OCI-LY3 (cell line): Measurements from ENCODE around the gene KRIT1.
"Not testable (repeated sequence)": the region's sequence is repeated elsewhere in the genome, so short reads cannot be mapped to it uniquely, and the experiment has no call there.

Experiments used
- H2AFZ ChIP-seq: fragments of 200-600, 300-600 bp; shearing (Covaris generic); 2 replicates; pipeline ENCODE4 v1.6.0; 2014; ENCODE audit warnings: antibody characterized with exemption, low read depth, low read length
- H3K27ac ChIP-seq: fragments of 200-600, 300-600 bp; sonication (generic); 2 replicates; pipeline ENCODE4 v1.5.1; 2014; ENCODE audit warnings: mild to moderate bottlenecking, low read length, moderate library complexity, mixed read lengths
- H3K27me3 ChIP-seq: fragments of 200-600, 300-600 bp; sonication (generic); 2 replicates; pipeline ENCODE4 v1.6.1; 2014; ENCODE audit warnings: low read depth, low read length, mixed read lengths
- H3K36me3 ChIP-seq: fragments of 200-600, 300-600 bp; sonication (generic); replicated peaks from 2 replicates; pipeline ENCODE3; 2014; ENCODE audit warnings: low read depth, low read length, mixed read lengths
- H3K4me1 ChIP-seq: fragments of 300-600, 200-600 bp; sonication (generic); 2 replicates; pipeline ENCODE4 v1.6.1; 2014; ENCODE audit warnings: low read length, mixed read lengths
- H3K4me2 ChIP-seq: fragments of 200-600, 300-600 bp; sonication (generic); 2 replicates; pipeline ENCODE4 v1.6.1; 2014; ENCODE audit warnings: low read length, mixed read lengths
- H3K4me3 ChIP-seq: fragments of 300-600, 200-600 bp; sonication (generic); 2 replicates; pipeline ENCODE4 v1.5.1; 2014; ENCODE audit warnings: antibody characterized with exemption, mild to moderate bottlenecking, low read length, moderate library complexity
- H3K79me2 ChIP-seq: fragments of 300-600, 200-600 bp; shearing (Covaris generic); 2 replicates; pipeline ENCODE4 v1.6.1; 2014; ENCODE audit warnings: mild to moderate bottlenecking, low read length, mixed read lengths
- H3K9ac ChIP-seq: fragments of 300-600, 200-600 bp; shearing (Covaris generic); 2 replicates; pipeline ENCODE4 v1.6.0; 2014; ENCODE audit warnings: mild to moderate bottlenecking, low read length, moderate library complexity
- H3K9me3 ChIP-seq: fragments of 200-600, 300-600 bp; shearing (Covaris generic); 2 replicates; pipeline ENCODE4 v1.6.1; 2014; ENCODE audit warnings: low read length, mixed read lengths; ENCODE audit not compliant: insufficient read depth
- H4K20me1 ChIP-seq: fragments of 200-600, 300-600 bp; sonication (generic); 2 replicates; pipeline ENCODE4 v1.6.1; 2016; ENCODE audit warnings: low read length, mixed read lengths; ENCODE audit not compliant: insufficient read depth
- EZH2phosphoT487 ChIP-seq: fragments of 200-600 bp; shearing (Covaris generic); IDR thresholded peaks from 2 replicates; pipeline ENCODE4 v1.6.1; 2018; ENCODE audit warnings: antibody characterized with exemption, mixed run types, low read depth
- TF ChIP-seq, protein P1 (sequence below): fragments of 200-600, 300-600 bp; sonication (generic); IDR thresholded peaks from 2 replicates; pipeline ENCODE4 v1.5.1; 2014; ENCODE audit warnings: antibody characterized with exemption, low read length, low read depth

KRIT1 gene

DNA sequence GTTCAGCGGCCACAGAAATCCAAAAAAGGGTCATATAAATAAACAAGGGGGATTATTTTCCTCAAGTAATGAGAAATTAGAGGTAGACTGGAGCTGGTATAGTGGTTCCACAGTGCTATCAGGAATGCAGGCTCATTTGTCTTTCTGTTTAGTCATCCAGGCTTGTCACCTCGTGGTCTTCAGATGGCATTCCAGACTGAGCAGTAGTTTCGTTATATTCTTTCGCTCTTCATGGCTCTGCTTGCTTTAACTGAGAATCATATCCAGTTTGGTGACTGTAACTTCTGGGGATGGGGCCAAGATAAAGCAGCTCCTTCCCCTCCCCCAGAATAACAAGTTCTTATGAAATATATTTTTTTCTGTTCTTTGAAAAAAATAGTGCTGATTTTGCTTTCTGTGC is 9.6 kb upstream of the KRIT1 start:
- Histone ChIP-seq H3K27ac (no peak overlapping the region), H2AFZ (no peak overlapping the region), H3K4me3 (no peak overlapping the region), H3K4me1 (peaks cover 15% of the 10 kb centered on the region), H3K36me3 (peaks cover 12% of the 10 kb centered on the region), H3K4me2 (no peak overlapping the region), H3K9me3 (no peaks in the 10 kb centered on the region), H3K9ac (no peak overlapping the region), H3K27me3 (no peaks in the 10 kb centered on the region), H3K79me2 (peaks cover 64% of the 10 kb centered on the region), H4K20me1 (peaks cover 3% of the 10 kb centered on the region; the same call in 1 of the 2 replicates)
- TF ChIP-seq, protein P1, sequence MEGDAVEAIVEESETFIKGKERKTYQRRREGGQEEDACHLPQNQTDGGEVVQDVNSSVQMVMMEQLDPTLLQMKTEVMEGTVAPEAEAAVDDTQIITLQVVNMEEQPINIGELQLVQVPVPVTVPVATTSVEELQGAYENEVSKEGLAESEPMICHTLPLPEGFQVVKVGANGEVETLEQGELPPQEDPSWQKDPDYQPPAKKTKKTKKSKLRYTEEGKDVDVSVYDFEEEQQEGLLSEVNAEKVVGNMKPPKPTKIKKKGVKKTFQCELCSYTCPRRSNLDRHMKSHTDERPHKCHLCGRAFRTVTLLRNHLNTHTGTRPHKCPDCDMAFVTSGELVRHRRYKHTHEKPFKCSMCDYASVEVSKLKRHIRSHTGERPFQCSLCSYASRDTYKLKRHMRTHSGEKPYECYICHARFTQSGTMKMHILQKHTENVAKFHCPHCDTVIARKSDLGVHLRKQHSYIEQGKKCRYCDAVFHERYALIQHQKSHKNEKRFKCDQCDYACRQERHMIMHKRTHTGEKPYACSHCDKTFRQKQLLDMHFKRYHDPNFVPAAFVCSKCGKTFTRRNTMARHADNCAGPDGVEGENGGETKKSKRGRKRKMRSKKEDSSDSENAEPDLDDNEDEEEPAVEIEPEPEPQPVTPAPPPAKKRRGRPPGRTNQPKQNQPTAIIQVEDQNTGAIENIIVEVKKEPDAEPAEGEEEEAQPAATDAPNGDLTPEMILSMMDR, result no peak
- no peak for TF ChIP-seq EZH2phosphoT487

DNA sequence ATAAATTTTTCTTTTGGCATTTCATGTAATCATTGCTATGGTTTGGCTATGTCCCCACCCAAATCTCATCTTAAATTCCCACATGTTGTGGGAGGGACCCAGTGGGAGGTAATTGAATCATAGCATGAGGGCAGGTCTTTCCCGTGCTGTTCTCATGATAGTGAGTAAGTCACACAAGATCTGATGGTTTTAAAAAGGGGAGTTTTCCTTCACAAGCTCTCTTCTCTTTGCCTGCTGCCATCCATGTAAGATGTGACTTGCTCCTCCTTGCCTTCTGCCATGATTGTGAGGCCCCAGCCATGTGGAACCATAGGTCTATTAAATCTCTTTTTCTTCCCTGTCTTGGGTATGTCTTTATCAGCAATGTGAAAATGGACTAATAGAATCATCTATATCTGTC is 9.1 kb upstream of the KRIT1 start:
- not testable (repeated sequence) for H2AFZ ChIP-seq, H3K9me3 ChIP-seq, H3K4me3 ChIP-seq, H3K27me3 ChIP-seq, H3K27ac ChIP-seq, H3K4me2 ChIP-seq, H4K20me1 ChIP-seq, H3K9ac ChIP-seq
- H3K79me2 ChIP-seq, result peaks cover 62% of the 10 kb centered on the region
- peaks cover 10% of the 10 kb centered on the region for H3K4me1 ChIP-seq
- peaks cover 12% of the 10 kb centered on the region for H3K36me3 ChIP-seq

DNA sequence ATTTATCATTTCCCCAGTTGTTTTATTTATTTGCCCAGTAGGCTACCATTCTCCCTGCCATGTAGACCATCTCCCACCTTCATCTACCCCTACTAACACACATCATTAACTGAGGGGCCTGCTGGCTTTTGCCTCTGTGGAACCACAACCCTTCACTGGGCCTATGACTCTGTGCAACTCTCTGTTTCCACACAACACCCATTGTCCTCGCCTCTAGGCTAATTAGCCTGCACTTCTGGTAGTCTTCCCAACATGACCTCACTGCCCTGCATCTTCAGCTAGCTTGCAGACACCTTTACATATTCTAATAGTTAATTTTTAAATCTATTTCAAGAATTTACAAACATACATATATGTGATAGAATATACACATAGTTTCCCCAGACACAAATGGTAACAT is 7.5 kb upstream of the KRIT1 start:
- TF ChIP-seq, protein P1, result no peak
- no peak for TF ChIP-seq EZH2phosphoT487
- Histone ChIP-seq H3K36me3 (peaks cover 12% of the 10 kb centered on the region), H3K27ac (no peak overlapping the region), H2AFZ (no peak overlapping the region), H3K9me3 (no peaks in the 10 kb centered on the region), H3K4me1 (peaks cover 3% of the 10 kb centered on the region), H3K4me3 (no peak overlapping the region), H3K79me2 (peaks cover 66% of the 10 kb centered on the region), H3K4me2 (no peak overlapping the region), H4K20me1 (peaks cover 4% of the 10 kb centered on the region), H3K9ac (no peak overlapping the region), H3K27me3 (no peaks in the 10 kb centered on the region)

DNA sequence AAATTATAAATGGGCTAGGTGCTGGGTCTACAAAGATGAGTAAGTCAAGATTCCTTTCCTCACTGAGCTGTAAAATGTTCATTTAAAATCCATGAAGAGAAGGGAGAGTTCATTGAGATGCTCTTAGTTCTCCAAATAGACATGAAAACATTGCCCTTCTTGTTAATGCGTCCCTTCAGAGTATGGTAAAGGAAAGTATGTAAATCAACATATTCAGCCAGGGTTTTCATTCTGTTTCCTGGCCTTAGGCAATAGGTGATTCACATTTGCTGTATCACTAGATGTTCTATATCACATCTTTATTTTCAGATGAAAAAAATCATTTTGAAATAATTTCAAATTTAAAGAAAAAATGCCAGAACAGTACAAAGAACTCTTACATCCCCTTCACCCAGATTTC is 5.5 kb upstream of the KRIT1 start:
- Histone ChIP-seq H3K36me3 (peaks cover 12% of the 10 kb centered on the region), H3K79me2 (peaks cover 75% of the 10 kb centered on the region), H3K4me3 (no peak overlapping the region), H3K27me3 (no peaks in the 10 kb centered on the region), H2AFZ (no peak overlapping the region), H3K4me2 (no peak overlapping the region), H3K4me1 (peaks cover 17% of the 10 kb centered on the region), H4K20me1 (peaks cover 19% of the 10 kb centered on the region), H3K9me3 (no peaks in the 10 kb centered on the region), H3K27ac (no peak overlapping the region), H3K9ac (no peak overlapping the region)
- TF ChIP-seq, protein P1, result no peak
- TF ChIP-seq EZH2phosphoT487, result no peak

DNA sequence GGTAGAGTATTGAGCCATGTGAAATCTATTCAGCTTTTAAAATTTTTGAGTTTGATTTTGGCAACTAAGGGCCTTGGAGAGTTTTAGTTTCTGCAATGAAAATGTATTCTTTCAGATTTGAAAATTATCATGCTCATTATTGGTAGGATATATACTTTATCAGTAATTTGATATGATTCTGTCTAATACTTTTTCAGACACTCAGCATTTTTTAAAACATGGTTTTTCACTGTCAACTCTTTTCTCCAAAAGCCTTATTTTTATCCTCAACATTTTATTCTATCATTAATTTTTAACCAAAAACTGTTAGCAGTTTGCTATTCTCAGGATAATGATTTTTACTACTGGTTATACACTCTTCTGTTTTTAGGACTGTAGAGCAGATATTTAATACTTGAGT is 4.9 kb upstream of the KRIT1 start:
- H3K79me2 ChIP-seq, result peaks cover 78% of the 10 kb centered on the region
- no peaks in the 10 kb centered on the region for H3K27me3 ChIP-seq
- H3K36me3 ChIP-seq, result peaks cover 12% of the 10 kb centered on the region

More for the DNA sequence above, 4.9 kb upstream of the KRIT1 start:
- H4K20me1 ChIP-seq, result peaks cover 19% of the 10 kb centered on the region
- no peaks in the 10 kb centered on the region for H3K9me3 ChIP-seq
- TF ChIP-seq EZH2phosphoT487, result no peak
- TF ChIP-seq, protein P1, result no peak
- no peak overlapping the region for H3K9ac ChIP-seq
- no peak overlapping the region for H3K27ac ChIP-seq
- peaks cover 17% of the 10 kb centered on the region for H3K4me1 ChIP-seq
- no peak overlapping the region for H3K4me3 ChIP-seq
- H3K4me2 ChIP-seq, result no peak overlapping the region
- no peak overlapping the region for H2AFZ ChIP-seq
